IPS DF 6.9 (cell line): ENCODE data around the gene CD14.
A peak's percentile ranks its signal among the peaks of the same experiment; 100 is the strongest.
"Not testable (repeated sequence)": the region's sequence is repeated elsewhere in the genome, so short reads cannot be mapped to it uniquely, and the experiment has no call there.

ENCODE experiments used
- DNase-seq: peaks from one replicate; pipeline ENCODE4 v3.0.0-alpha.2; 2013; ENCODE audit warnings: low read depth, low spot score
- H3K27ac ChIP-seq: one replicate; pipeline ENCODE4 v1.5.1; 2013; ENCODE audit warnings: low read length, control low read depth
- H3K27me3 ChIP-seq: 2 replicates; pipeline ENCODE4 v1.6.1; 2013; ENCODE audit warnings: mild to moderate bottlenecking, low read length; ENCODE audit not compliant: control insufficient read depth, insufficient read depth
- H3K36me3 ChIP-seq: 2 replicates; pipeline ENCODE4 v1.6.1; 2013; ENCODE audit warnings: low read length; ENCODE audit not compliant: control insufficient read depth, insufficient read depth
- H3K4me1 ChIP-seq: 2 replicates; pipeline ENCODE4 v1.6.1; 2013; ENCODE audit warnings: low read length; ENCODE audit not compliant: control insufficient read depth, insufficient read depth
- H3K4me3 ChIP-seq: 2 replicates; pipeline ENCODE4 v1.5.1; 2013; ENCODE audit warnings: mild to moderate bottlenecking, low read length
- H3K9me3 ChIP-seq: 2 replicates; pipeline ENCODE4 v1.6.1; 2013; ENCODE audit warnings: low read length, inconsistent platforms; ENCODE audit not compliant: control insufficient read depth, insufficient read depth
- WGBS: extraction: QIAGEN DNeasy Blood & Tissue Kit; methylation state at CpG from one replicate; pipeline ENCODE4 v1.1.7; 2013; ENCODE audit warnings: mixed read lengths, missing lambda C conversion rate; ENCODE audit not compliant: insufficient read length, insufficient coverage; 5-methylcytosine and 5-hydroxymethylcytosine counted together

The CD14 gene

DNA sequence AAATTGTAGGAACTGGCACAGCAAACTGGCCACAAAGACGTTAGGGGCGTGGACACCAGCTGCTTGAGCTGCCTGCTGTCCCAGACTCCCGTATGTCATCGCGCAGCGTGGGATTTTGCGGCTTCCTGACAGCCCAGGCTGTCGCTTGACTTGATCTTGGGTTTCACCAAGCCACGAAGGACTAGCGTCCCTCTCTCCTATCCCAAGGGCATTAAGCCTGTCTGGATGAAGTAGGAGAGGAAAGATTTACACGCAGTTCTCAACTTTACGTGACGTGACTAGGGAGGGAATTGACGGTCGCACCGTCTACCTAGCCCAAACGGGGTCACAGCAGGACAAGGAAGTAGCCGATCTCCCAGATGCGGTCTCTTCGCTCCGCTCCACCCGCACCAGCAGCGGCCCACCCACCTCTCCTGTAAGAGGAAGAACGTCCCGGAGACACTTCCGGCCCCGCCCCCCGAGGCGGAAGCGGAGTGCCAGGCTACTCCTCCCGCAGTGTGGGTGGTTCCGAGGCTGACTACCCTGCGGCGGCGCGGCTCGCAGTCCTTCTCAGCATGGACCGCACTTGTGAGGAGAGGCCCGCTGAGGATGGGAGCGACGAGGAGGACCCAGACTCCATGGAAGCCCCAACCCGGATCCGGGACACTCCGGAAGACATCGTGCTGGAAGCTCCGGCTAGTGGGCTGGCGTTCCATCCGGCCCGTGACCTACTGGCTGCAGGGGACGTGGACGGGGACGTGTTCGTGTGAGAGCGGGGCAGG, 31.6 kb upstream of the CD14 start, which contains the start of gene WDR55:
Gene WDR55, plus strand, starts transcription at position 546 of the 761 bp plus-strand sequence. Its CDS starts 9 bp downstream, at position 555.
- H3K27me3 ChIP-seq: no peaks in the 10 kb centered on the region
- DNase-seq: peak; percentile 67
- no CpG with 5 or more reads among the region's 54 CpGs for WGBS
- H3K4me1 ChIP-seq: no peaks in the 10 kb centered on the region
- H3K9me3 ChIP-seq: no peaks in the 10 kb centered on the region
- H3K4me3 ChIP-seq: peak within 1 kb of the TSS; percentile 86
- H3K27ac ChIP-seq: no peak within 1 kb of the TSS
- peaks cover 20% of the 10 kb centered on the region; the same call in 1 of the 2 replicates for H3K36me3 ChIP-seq

GRCh38 chr5:140664030-140664358, 31.0 kb upstream of the CD14 start:
- WGBS: no CpG with 5 or more reads among the region's 18 CpGs
- peak overlapping the region; percentile 86 for H3K4me3 ChIP-seq
- H3K9me3 ChIP-seq: no peaks in the 10 kb centered on the region
- no peaks in the 10 kb centered on the region for H3K27me3 ChIP-seq
- no peak for DNase-seq
- no peaks in the 10 kb centered on the region for H3K4me1 ChIP-seq
- no peak overlapping the region for H3K27ac ChIP-seq
- H3K36me3 ChIP-seq: peaks cover 17% of the 10 kb centered on the region; the same call in 1 of the 2 replicates

- WGBS: no CpG with 5 or more reads among the region's 6 CpGs
- not testable (repeated sequence) for H3K27me3 ChIP-seq, H3K4me3 ChIP-seq, DNase-seq, H3K9me3 ChIP-seq, H3K4me1 ChIP-seq, H3K27ac ChIP-seq
- peaks cover 23% of the 10 kb centered on the region; the same call in 1 of the 2 replicates for H3K36me3 ChIP-seq
Measured at GRCh38 chr5:140660371-140660770, 27.4 kb upstream of the CD14 start.

DNA sequence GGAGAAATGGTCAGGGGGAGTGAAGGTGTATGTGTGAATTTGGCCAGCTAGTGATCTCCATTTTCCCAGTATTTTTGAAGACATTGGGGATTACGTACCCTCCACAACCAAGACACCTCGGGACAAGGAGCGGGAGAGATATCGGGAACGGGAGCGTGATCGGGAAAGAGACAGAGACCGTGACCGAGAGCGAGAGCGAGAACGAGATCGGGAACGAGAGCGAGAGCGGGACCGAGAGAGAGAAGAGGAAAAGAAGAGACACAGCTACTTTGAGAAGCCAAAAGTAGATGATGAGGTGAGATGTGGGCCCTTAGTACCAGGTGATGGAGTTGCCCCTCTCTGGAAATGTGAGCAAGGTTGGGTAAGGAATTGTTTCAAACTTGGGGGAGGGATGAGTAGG, 25.9 kb upstream of the CD14 start:
- H3K4me1 ChIP-seq: no peaks in the 10 kb centered on the region
- H3K27me3 ChIP-seq: no peaks in the 10 kb centered on the region
- DNase-seq: no peak
- no peak overlapping the region for H3K4me3 ChIP-seq
- 100% methylated on average over 12 of the region's 17 CpGs for whole genome bisulfite sequencing
- H3K36me3 ChIP-seq: peaks cover 28% of the 10 kb centered on the region; the same call in 1 of the 2 replicates
- no peaks in the 10 kb centered on the region for H3K9me3 ChIP-seq
- no peak overlapping the region for H3K27ac ChIP-seq

- H3K9me3 ChIP-seq: no peaks in the 10 kb centered on the region
- no peak overlapping the region for H3K27ac ChIP-seq
- H3K36me3 ChIP-seq: peaks cover 12% of the 10 kb centered on the region
- no peak for DNase-seq
- H3K4me1 ChIP-seq: no peaks in the 10 kb centered on the region
- H3K27me3 ChIP-seq: no peaks in the 10 kb centered on the region
- peak overlapping the region; percentile 81 for H3K4me3 ChIP-seq
- WGBS: no CpG with 5 or more reads among the region's 27 CpGs
Measured at GRCh38 chr5:140647042-140647419, 14.1 kb upstream of the CD14 start.

- DNase-seq: no peak
- no CpG with 5 or more reads among the region's 3 CpGs for WGBS
- Histone ChIP-seq H3K27me3 (no peaks in the 10 kb centered on the region), H3K27ac (no peak overlapping the region), H3K4me1 (no peaks in the 10 kb centered on the region), H3K4me3 (no peak overlapping the region), H3K36me3 (peaks cover 12% of the 10 kb centered on the region), H3K9me3 (no peaks in the 10 kb centered on the region)
Measured at GRCh38 chr5:140642718-140643117, 9.7 kb upstream of the CD14 start.

DNA sequence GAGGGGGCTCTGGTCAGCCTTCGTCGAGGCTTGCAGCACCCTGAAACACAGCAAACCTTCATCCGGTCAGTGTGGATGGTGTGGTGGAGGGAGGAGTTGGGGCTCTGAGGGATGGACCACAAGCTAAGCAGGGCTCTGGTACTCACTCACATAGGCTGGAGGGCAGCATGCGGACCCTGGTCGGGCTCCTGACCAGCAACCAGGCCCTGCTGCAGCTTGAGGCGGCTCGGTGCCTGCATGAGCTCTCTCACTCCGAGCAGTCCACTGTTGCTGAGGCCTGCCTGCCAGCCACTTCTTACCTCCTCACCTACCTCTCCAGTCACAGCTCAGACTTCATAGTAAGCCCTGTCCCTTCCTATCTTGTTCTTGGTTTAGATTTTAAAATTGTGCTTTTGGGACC, 8.7 kb upstream of the CD14 start:
- no peak for DNase-seq
- no CpG with 5 or more reads among the region's 8 CpGs for WGBS
- Histone ChIP-seq H3K27me3 (no peaks in the 10 kb centered on the region), H3K36me3 (peaks cover 12% of the 10 kb centered on the region), H3K4me3 (no peak overlapping the region), H3K27ac (no peak overlapping the region), H3K4me1 (no peaks in the 10 kb centered on the region), H3K9me3 (no peaks in the 10 kb centered on the region)

GRCh38 chr5:140639148-140639981, 6.4 kb upstream of the CD14 start, which contains the start of gene TMCO6:
TMCO6 (plus strand) TSS chr5:140639451; CDS start chr5:140639528, 77 bp downstream.
- Histone ChIP-seq H3K9me3 (no peaks in the 10 kb centered on the region), H3K4me3 (peak within 1 kb of the TSS; percentile 85), H3K36me3 (peaks cover 6% of the 10 kb centered on the region), H3K27me3 (no peaks in the 10 kb centered on the region), H3K4me1 (no peaks in the 10 kb centered on the region), H3K27ac (no peak within 1 kb of the TSS)
- DNase-seq: peak; percentile 68
- no CpG with 5 or more reads among the region's 63 CpGs for WGBS

GRCh38 chr5:140638898-140639147, 5.8 kb upstream of the CD14 start:
- DNase-seq, H3K27ac ChIP-seq, H3K4me3 ChIP-seq, H3K9me3 ChIP-seq, H3K4me1 ChIP-seq, H3K27me3 ChIP-seq, H3K36me3 ChIP-seq: not testable (repeated sequence)
- no CpG with 5 or more reads among the region's 9 CpGs for WGBS

- H3K4me1 ChIP-seq: no peaks in the 10 kb centered on the region
- peaks cover 9% of the 10 kb centered on the region; the same call in 1 of the 2 replicates for H3K27me3 ChIP-seq
- no peak overlapping the region for H3K27ac ChIP-seq
- H3K36me3 ChIP-seq: no peaks in the 10 kb centered on the region
- H3K4me3 ChIP-seq: no peak overlapping the region
- H3K9me3 ChIP-seq: no peaks in the 10 kb centered on the region
- no peak for DNase-seq
- no CpG with 5 or more reads among the region's 10 CpGs for WGBS
Measured at GRCh38 chr5:140637371-140638100, 4.6 kb upstream of the CD14 start.
